AG09309 (cell line): ENCODE data around the gene TINAGL1.

Experiments used
- DNase-seq: peaks from one replicate; pipeline ENCODE4 v3.0.0-alpha.2; 2010; ENCODE audit warnings: low read depth
- H3K4me3 ChIP-seq: 2 replicates; pipeline ENCODE4 v1.5.1; 2011; ENCODE audit warnings: mild to moderate bottlenecking, low read depth, low read length, moderate library complexity; ENCODE audit not compliant: control insufficient read depth
- TF ChIP-seq, protein P1 (sequence below): IDR thresholded peaks from 2 replicates; pipeline ENCODE4 v1.5.1; 2011; ENCODE audit warnings: mild to moderate bottlenecking, low read depth, low read length, inconsistent platforms; ENCODE audit not compliant: insufficient read depth, control insufficient read depth; ENCODE audit errors: missing control alignments

The TINAGL1 gene

GRCh38 chr1:31579374-31579773 is 3.1 kb downstream of the TINAGL1 start:
- TF ChIP-seq, protein P1, sequence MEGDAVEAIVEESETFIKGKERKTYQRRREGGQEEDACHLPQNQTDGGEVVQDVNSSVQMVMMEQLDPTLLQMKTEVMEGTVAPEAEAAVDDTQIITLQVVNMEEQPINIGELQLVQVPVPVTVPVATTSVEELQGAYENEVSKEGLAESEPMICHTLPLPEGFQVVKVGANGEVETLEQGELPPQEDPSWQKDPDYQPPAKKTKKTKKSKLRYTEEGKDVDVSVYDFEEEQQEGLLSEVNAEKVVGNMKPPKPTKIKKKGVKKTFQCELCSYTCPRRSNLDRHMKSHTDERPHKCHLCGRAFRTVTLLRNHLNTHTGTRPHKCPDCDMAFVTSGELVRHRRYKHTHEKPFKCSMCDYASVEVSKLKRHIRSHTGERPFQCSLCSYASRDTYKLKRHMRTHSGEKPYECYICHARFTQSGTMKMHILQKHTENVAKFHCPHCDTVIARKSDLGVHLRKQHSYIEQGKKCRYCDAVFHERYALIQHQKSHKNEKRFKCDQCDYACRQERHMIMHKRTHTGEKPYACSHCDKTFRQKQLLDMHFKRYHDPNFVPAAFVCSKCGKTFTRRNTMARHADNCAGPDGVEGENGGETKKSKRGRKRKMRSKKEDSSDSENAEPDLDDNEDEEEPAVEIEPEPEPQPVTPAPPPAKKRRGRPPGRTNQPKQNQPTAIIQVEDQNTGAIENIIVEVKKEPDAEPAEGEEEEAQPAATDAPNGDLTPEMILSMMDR, result no peak
- no peak for DNase-seq
- H3K4me3 ChIP-seq, result no peak overlapping the region

GRCh38 chr1:31580513-31580870 is 4.2 kb downstream of the TINAGL1 start:
- H3K4me3 ChIP-seq, result no peak overlapping the region
- DNase-seq, result no peak
- TF ChIP-seq, protein P1, result no peak

- DNase-seq, result no peak
- TF ChIP-seq, protein P1, result no peak
- H3K4me3 ChIP-seq, result no peak overlapping the region
These were observed 4.7 kb downstream of the TINAGL1 start for GRCh38 chr1:31580891-31581603.

- no peak for DNase-seq
These were observed 5.8 kb downstream of the TINAGL1 start for GRCh38 chr1:31581821-31582810.

GRCh38 chr1:31583082-31583994 is 7.0 kb downstream of the TINAGL1 start:
- DNase-seq, result no peak
- no peak overlapping the region for H3K4me3 ChIP-seq
- TF ChIP-seq, protein P1, result no peak

More at GRCh38 chr1:31581821-31582810, 5.8 kb downstream of the TINAGL1 start:
- no peak overlapping the region for H3K4me3 ChIP-seq
- TF ChIP-seq, protein P1, result no peak
